Measurements from ENCODE around the gene HEY2.

DNA sequence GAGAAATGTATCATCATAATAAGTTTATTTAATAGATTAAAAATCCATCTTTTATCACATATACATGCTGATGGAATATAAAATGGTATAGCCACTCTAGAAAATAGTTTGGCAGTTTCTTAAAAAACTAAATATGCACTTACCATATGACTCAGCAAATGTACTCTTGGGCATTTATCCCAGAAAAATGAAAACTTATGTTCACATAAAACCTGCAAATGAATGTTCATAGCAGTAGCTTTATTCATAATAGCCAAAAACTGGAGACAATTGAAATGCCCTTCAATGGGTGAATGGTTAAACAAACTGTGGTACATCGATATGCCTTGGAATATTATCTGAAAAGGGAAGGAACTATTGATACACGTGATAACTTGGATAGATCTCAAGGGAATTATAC lies 34.9 kb downstream of the HEY2 start:
- TF ChIP-seq POLR2A (IDR thresholded peaks at IDR 0.05; ENCODE audit: low read length), result no peak
- TF ChIP-seq, protein P1, sequence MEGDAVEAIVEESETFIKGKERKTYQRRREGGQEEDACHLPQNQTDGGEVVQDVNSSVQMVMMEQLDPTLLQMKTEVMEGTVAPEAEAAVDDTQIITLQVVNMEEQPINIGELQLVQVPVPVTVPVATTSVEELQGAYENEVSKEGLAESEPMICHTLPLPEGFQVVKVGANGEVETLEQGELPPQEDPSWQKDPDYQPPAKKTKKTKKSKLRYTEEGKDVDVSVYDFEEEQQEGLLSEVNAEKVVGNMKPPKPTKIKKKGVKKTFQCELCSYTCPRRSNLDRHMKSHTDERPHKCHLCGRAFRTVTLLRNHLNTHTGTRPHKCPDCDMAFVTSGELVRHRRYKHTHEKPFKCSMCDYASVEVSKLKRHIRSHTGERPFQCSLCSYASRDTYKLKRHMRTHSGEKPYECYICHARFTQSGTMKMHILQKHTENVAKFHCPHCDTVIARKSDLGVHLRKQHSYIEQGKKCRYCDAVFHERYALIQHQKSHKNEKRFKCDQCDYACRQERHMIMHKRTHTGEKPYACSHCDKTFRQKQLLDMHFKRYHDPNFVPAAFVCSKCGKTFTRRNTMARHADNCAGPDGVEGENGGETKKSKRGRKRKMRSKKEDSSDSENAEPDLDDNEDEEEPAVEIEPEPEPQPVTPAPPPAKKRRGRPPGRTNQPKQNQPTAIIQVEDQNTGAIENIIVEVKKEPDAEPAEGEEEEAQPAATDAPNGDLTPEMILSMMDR (IDR thresholded peaks at IDR 0.05), result no peak
- no peak for TF ChIP-seq CEBPB (IDR thresholded peaks at IDR 0.05)
- TF ChIP-seq CHD2 (IDR thresholded peaks at IDR 0.05; ENCODE audit: low read length, partially characterized antibody), result no peak
- TF ChIP-seq, protein P2, sequence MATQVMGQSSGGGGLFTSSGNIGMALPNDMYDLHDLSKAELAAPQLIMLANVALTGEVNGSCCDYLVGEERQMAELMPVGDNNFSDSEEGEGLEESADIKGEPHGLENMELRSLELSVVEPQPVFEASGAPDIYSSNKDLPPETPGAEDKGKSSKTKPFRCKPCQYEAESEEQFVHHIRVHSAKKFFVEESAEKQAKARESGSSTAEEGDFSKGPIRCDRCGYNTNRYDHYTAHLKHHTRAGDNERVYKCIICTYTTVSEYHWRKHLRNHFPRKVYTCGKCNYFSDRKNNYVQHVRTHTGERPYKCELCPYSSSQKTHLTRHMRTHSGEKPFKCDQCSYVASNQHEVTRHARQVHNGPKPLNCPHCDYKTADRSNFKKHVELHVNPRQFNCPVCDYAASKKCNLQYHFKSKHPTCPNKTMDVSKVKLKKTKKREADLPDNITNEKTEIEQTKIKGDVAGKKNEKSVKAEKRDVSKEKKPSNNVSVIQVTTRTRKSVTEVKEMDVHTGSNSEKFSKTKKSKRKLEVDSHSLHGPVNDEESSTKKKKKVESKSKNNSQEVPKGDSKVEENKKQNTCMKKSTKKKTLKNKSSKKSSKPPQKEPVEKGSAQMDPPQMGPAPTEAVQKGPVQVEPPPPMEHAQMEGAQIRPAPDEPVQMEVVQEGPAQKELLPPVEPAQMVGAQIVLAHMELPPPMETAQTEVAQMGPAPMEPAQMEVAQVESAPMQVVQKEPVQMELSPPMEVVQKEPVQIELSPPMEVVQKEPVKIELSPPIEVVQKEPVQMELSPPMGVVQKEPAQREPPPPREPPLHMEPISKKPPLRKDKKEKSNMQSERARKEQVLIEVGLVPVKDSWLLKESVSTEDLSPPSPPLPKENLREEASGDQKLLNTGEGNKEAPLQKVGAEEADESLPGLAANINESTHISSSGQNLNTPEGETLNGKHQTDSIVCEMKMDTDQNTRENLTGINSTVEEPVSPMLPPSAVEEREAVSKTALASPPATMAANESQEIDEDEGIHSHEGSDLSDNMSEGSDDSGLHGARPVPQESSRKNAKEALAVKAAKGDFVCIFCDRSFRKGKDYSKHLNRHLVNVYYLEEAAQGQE (IDR thresholded peaks at IDR 0.05), result no peak
- no peak for TF ChIP-seq RCOR1 (IDR thresholded peaks at IDR 0.05; ENCODE audit: low read depth, low read length)
- TF ChIP-seq BHLHE40 (IDR thresholded peaks at IDR 0.05; ENCODE audit: low read depth, low read length), result no peak
- TF ChIP-seq MAX (IDR thresholded peaks at IDR 0.05), result no peak
- TF ChIP-seq KDM5A (IDR thresholded peaks at IDR 0.05), result no peak
- TF ChIP-seq ESRRA (IDR thresholded peaks at IDR 0.05; ENCODE audit: borderline replicate concordance, low read length), result no peak

Data from A549 (cell line).